ENCODE results near the gene TEAD1.
A peak's percentile ranks its signal among the peaks of the same experiment; 100 is the strongest.

Gene TEAD1

GRCh38 chr11:12863605-12864121 is 189.4 kb downstream of the TEAD1 start:
- no peak for TF ChIP-seq CTCF (IDR thresholded peaks at IDR 0.05; ENCODE audit: low read depth, low read length)
- H3K36me3 ChIP-seq, result peaks cover 4% of the 10 kb centered on the region; the same call in 1 of the 2 replicates
- DNase-seq, result no peak
- no peaks in the 10 kb centered on the region for H3K9me3 ChIP-seq
- H3K4me3 ChIP-seq (ENCODE audit: low read depth, low read length), result no peak overlapping the region
- H3K27me3 ChIP-seq, result no peaks in the 10 kb centered on the region
- H3K4me1 ChIP-seq, result peaks cover 20% of the 10 kb centered on the region

GRCh38 chr11:12864316-12865156 is 190.3 kb downstream of the TEAD1 start:
- no peak for TF ChIP-seq CTCF (IDR thresholded peaks at IDR 0.05; ENCODE audit: low read depth, low read length)
- Histone ChIP-seq H3K36me3 (peaks cover 4% of the 10 kb centered on the region; the same call in 1 of the 2 replicates), H3K4me1 (peaks cover 17% of the 10 kb centered on the region), H3K9me3 (no peaks in the 10 kb centered on the region), H3K27me3 (no peaks in the 10 kb centered on the region), H3K4me3 (ENCODE audit: low read depth, low read length) (no peak overlapping the region)
- no peak for DNase-seq

- no peak for TF ChIP-seq CTCF (IDR thresholded peaks at IDR 0.05; ENCODE audit: low read depth, low read length)
- no peaks in the 10 kb centered on the region for H3K27me3 ChIP-seq
- H3K9me3 ChIP-seq, result no peaks in the 10 kb centered on the region
- H3K36me3 ChIP-seq, result peaks cover 4% of the 10 kb centered on the region; the same call in 1 of the 2 replicates
- no peak overlapping the region for H3K4me3 ChIP-seq (ENCODE audit: low read depth, low read length)
- DNase-seq, result no peak
- H3K4me1 ChIP-seq, result peaks cover 17% of the 10 kb centered on the region
These were observed 191.8 kb downstream of the TEAD1 start for GRCh38 chr11:12865863-12866595.

- Histone ChIP-seq H3K27me3 (no peaks in the 10 kb centered on the region), H3K4me3 (ENCODE audit: low read depth, low read length) (no peak overlapping the region), H3K36me3 (peaks cover 4% of the 10 kb centered on the region; the same call in 1 of the 2 replicates), H3K4me1 (peaks cover 29% of the 10 kb centered on the region), H3K9me3 (no peaks in the 10 kb centered on the region)
- DNase-seq, result no peak
- TF ChIP-seq CTCF (IDR thresholded peaks at IDR 0.05; ENCODE audit: low read depth, low read length), result no peak
These were observed 193.3 kb downstream of the TEAD1 start for GRCh38 chr11:12867531-12867930.

GRCh38 chr11:12868315-12869073 is 194.3 kb downstream of the TEAD1 start:
- peaks cover 35% of the 10 kb centered on the region for H3K4me1 ChIP-seq
- H3K4me3 ChIP-seq (ENCODE audit: low read depth, low read length), result no peak overlapping the region
- H3K27me3 ChIP-seq, result no peaks in the 10 kb centered on the region
- peak; percentile 33; the same call in 1 of the 2 replicates for TF ChIP-seq CTCF (IDR thresholded peaks at IDR 0.05; ENCODE audit: low read depth, low read length)
- no peaks in the 10 kb centered on the region for H3K9me3 ChIP-seq
- no peak for DNase-seq
- H3K36me3 ChIP-seq, result peaks cover 6% of the 10 kb centered on the region; the same call in 1 of the 2 replicates

Data from BE2C (cell line).